Breast epithelium (tissue), 4 donors: Measurements from ENCODE around the gene SEMA4D. TPM values are rescaled to one million over a fixed set of nuclear protein-coding genes. Genes with fewer than 3 reads are reported as not detected.

Experiments used
- DNase-seq, 2 donors: peaks; one replicate each; pipeline ENCODE4 v3.0.0-alpha.2; 2019; ENCODE audit warnings: low spot score in 2 of 2
- H3K27ac ChIP-seq, 2 donors: fragments of 200-600 bp; sonication (generic) in 1 of 2; one replicate each; pipeline ENCODE4 v1.5.1; 2016 to 2019; ENCODE audit warnings: mild to moderate bottlenecking in 1 of 2
- H3K27me3 ChIP-seq, 2 donors: fragments of 200-600 bp; sonication (generic) in 1 of 2; one replicate each; pipeline versions ENCODE4 v1.5.1 to v1.6.0; 2017 to 2019; ENCODE audit warnings: control low read depth in 1 of 2, mild to moderate bottlenecking in 1 of 2
- H3K36me3 ChIP-seq: fragments of 200-600 bp; one replicate; pipeline ENCODE4 v1.5.1; 2019
- H3K4me1 ChIP-seq, 2 donors: fragments of 200-600 bp; sonication (generic); one replicate each; pipeline ENCODE4 v1.5.1; 2016 to 2019; ENCODE audit warnings: control low read depth in 1 of 2
- H3K4me3 ChIP-seq, 3 donors: fragments of 200-600 bp; sonication (generic); 1 replicate in 2 of 3; 2 replicates in 1 of 3; pipeline ENCODE4 v1.5.1; 2016 to 2019; ENCODE audit warnings: mild to moderate bottlenecking in 3 of 3, moderate library complexity in 2 of 3
- H3K9me3 ChIP-seq, 2 donors: fragments of 200-600 bp; sonication (generic) in 1 of 2; one replicate each; pipeline ENCODE4 v1.5.1; 2016 to 2019; ENCODE audit warnings: control low read depth in 1 of 2
- POLR2A ChIP-seq: fragments of 450-650 bp; IDR thresholded peaks from one replicate; pipeline ENCODE4 v1.6.1; 2016; ENCODE audit warnings: antibody characterized with exemption, mild to moderate bottlenecking, moderate library complexity
- POLR2AphosphoS5 ChIP-seq, 3 donors: sonication (generic); formaldehyde crosslinking; IDR thresholded peaks; one replicate each; pipeline ENCODE4 v1.6.1; 2017; ENCODE audit warnings: antibody characterized with exemption in 3 of 3
- intact Hi-C: fragments of 100-400 bp; cut with DNase I; formaldehyde crosslinking; loops from one replicate; pipeline ENCODE4 v1.15.1; 2023; ENCODE audit warnings: low total_unique reads
- total RNA-seq, 3 donors: library from RNA; depleted of rRNA; stranded (reverse); fragments of >200 nt; gene quantifications; one replicate each; pipeline ENCODE4 v1.1.0, GENCODE V29; 2016
- TF ChIP-seq, protein P1 (sequence below), 3 donors: fragments of 450-650 bp; IDR thresholded peaks; one replicate each; pipeline ENCODE4 v1.5.1; 2016 to 2017; ENCODE audit warnings: antibody characterized with exemption in 3 of 3, mild to moderate bottlenecking in 3 of 3, moderate library complexity in 3 of 3

Gene SEMA4D
- total RNA-seq, 3 donors from 2014 or later, result 9.9 to 24.6 (median 16.1) TPM

DNA sequence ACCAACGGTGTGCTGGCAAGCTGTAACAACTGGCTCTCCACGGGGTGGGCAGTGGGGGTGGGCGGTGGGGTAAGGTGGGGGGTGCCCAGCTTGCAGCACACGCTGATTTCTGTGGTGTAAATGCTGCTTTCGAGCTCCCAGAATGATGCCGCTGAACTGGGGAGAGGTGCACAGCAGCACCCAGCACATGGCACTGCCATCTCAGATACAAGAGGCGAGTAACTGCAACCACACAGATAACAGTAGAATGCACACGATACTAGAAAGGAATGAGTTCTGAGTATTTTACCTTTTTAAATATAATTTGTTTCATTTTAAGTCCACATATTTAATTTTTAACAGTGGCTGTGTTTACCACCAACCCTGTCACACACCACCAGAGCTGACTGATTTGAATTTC lies 87.9 kb downstream of the SEMA4D start:
- no peak for TF ChIP-seq POLR2A
- no peak for TF ChIP-seq POLR2AphosphoS5 (IDR thresholded peaks at IDR 0.05)
- TF ChIP-seq, protein P1, sequence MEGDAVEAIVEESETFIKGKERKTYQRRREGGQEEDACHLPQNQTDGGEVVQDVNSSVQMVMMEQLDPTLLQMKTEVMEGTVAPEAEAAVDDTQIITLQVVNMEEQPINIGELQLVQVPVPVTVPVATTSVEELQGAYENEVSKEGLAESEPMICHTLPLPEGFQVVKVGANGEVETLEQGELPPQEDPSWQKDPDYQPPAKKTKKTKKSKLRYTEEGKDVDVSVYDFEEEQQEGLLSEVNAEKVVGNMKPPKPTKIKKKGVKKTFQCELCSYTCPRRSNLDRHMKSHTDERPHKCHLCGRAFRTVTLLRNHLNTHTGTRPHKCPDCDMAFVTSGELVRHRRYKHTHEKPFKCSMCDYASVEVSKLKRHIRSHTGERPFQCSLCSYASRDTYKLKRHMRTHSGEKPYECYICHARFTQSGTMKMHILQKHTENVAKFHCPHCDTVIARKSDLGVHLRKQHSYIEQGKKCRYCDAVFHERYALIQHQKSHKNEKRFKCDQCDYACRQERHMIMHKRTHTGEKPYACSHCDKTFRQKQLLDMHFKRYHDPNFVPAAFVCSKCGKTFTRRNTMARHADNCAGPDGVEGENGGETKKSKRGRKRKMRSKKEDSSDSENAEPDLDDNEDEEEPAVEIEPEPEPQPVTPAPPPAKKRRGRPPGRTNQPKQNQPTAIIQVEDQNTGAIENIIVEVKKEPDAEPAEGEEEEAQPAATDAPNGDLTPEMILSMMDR (IDR thresholded peaks at IDR 0.05), result no peak
- Histone ChIP-seq H3K4me1 (no peaks in the 10 kb centered on the region), H3K27me3 (no peaks in the 10 kb centered on the region), H3K4me3 (no peak overlapping the region), H3K36me3 (no peaks in the 10 kb centered on the region), H3K9me3 (peaks cover 0 to 6% of the 10 kb centered on the region in 2 donors), H3K27ac (no peak overlapping the region)
- intact Hi-C loops, result no loop called here
- DNase-seq, result no peak

DNA sequence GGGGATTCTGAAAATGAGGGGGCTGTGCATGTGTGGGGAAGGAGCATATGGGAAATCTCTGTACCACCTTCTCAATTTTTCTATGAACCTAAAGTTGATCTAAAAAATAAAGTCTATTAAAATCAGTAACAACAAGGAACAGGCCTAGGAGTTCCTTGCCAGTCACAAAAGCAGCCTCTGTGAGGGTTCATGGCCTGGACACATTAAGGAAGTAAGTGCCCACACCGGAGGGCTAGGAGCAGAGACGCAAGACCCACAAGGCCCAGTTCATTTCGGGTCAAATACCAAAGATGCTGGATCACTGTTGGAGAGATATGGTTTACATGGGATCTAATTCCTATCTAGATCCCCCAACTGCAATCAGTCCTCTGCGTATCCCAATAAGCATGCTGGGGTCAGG lies 88.4 kb downstream of the SEMA4D start:
- TF ChIP-seq, protein P1 (IDR thresholded peaks at IDR 0.05), result no peak
- TF ChIP-seq POLR2A (no peak), POLR2AphosphoS5 (IDR thresholded peaks at IDR 0.05) (no peak)
- intact Hi-C loops, result no loop called here
- H3K27ac ChIP-seq, result no peak overlapping the region
- H3K27me3 ChIP-seq, result no peaks in the 10 kb centered on the region
- H3K4me1 ChIP-seq, result no peaks in the 10 kb centered on the region
- H3K4me3 ChIP-seq, result no peak overlapping the region
- H3K9me3 ChIP-seq, result peaks cover 0 to 6% of the 10 kb centered on the region in 2 donors
- DNase-seq, result no peak
- no peaks in the 10 kb centered on the region for H3K36me3 ChIP-seq

DNA sequence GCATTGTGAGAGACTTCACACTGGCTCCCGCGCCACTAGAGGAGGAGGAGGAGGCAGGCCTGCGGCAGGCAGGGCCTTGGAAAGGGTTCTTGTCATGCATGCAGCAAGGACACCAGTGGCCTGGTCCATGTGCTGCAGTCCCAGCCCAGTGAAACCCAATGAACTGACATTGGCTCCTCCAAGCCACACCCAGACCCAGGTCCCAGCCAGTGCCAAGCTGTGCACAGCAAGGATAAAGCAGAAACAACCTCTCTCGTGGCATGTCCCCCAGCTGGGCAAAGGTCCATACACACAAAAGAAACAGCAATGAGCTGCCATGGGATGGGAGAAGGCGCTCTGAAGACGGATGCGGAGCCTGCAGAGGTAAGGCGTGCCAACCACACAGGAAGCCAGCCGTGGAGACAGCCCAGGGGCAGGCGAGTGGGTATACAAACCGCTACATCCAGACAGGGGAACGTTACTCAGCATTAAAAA lies 89.2 kb downstream of the SEMA4D start:
- peaks cover 0 to 6% of the 10 kb centered on the region in 2 donors for H3K9me3 ChIP-seq
- H3K27me3 ChIP-seq, result no peaks in the 10 kb centered on the region
- no peaks in the 10 kb centered on the region for H3K36me3 ChIP-seq
- H3K27ac ChIP-seq, result no peak overlapping the region
- TF ChIP-seq POLR2A (no peak), POLR2AphosphoS5 (IDR thresholded peaks at IDR 0.05) (no peak)
- TF ChIP-seq, protein P1 (IDR thresholded peaks at IDR 0.05), result no peak
- intact Hi-C loops, result no loop called here
- H3K4me3 ChIP-seq, result no peak overlapping the region
- no peak for DNase-seq
- H3K4me1 ChIP-seq, result no peaks in the 10 kb centered on the region

DNA sequence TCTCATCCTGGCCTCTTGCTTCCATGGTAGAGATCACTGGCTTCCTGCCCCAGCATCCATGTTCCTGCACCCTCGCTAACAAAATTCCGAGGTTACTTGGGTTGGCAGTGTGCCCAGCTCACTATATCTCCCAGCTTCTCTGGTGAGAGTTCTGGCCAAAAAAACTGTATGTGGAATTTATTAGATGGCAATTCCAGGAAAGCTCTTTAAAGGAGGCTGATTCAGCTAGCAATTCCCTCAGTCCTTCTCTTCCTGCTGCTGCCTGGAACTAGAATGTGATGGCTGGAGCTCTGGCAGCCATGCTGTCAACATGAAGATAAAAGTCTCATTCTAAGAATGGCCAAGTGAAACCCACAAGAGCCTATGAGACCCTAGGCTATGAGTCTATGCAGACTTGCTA lies 90.8 kb downstream of the SEMA4D start:
- H3K4me3 ChIP-seq, result no peak overlapping the region

DNA sequence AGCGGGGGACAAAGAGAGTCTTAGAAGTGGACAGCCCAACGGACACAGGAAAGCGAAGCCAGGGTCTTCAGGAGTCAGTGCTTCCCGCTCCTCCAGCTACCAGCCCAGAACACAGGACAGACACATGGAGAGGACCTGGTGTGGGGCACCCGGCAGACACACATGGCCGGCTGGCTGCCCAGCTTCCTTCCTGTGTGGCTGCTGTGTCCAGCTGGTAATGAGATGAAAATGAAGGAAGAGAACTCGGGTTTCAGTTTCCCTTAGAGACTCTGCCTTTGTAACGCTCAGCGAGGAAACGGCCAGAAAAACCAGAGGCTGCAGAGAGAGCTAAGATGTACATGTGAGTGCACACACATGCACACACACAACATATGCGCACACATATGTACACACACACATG lies 92.1 kb downstream of the SEMA4D start:
- H3K27me3 ChIP-seq, result no peaks in the 10 kb centered on the region
- H3K27ac ChIP-seq, result no peak overlapping the region
- no peaks in the 10 kb centered on the region for H3K4me1 ChIP-seq
- DNase-seq, result no peak
- intact Hi-C loops, result no loop called here
- H3K9me3 ChIP-seq, result peaks cover 0 to 6% of the 10 kb centered on the region in 2 donors
- no peaks in the 10 kb centered on the region for H3K36me3 ChIP-seq
- TF ChIP-seq POLR2AphosphoS5 (IDR thresholded peaks at IDR 0.05) (no peak), POLR2A (no peak)
- TF ChIP-seq, protein P1 (IDR thresholded peaks at IDR 0.05), result no peak
- H3K4me3 ChIP-seq, result peak overlapping the region in 1 of 3 donors; percentile 2

More for the DNA sequence above, 90.8 kb downstream of the SEMA4D start:
- TF ChIP-seq, protein P1 (IDR thresholded peaks at IDR 0.05), result no peak
- no peak for TF ChIP-seq POLR2AphosphoS5 (IDR thresholded peaks at IDR 0.05)
- no peak for TF ChIP-seq POLR2A
- Histone ChIP-seq H3K27me3 (no peaks in the 10 kb centered on the region), H3K4me1 (no peaks in the 10 kb centered on the region), H3K36me3 (no peaks in the 10 kb centered on the region), H3K27ac (no peak overlapping the region), H3K9me3 (peaks cover 0 to 6% of the 10 kb centered on the region in 2 donors)
- DNase-seq, result no peak
- intact Hi-C loops, result no loop called here
